ENCODE data around the gene ASIC2.

- TF ChIP-seq, protein P1, sequence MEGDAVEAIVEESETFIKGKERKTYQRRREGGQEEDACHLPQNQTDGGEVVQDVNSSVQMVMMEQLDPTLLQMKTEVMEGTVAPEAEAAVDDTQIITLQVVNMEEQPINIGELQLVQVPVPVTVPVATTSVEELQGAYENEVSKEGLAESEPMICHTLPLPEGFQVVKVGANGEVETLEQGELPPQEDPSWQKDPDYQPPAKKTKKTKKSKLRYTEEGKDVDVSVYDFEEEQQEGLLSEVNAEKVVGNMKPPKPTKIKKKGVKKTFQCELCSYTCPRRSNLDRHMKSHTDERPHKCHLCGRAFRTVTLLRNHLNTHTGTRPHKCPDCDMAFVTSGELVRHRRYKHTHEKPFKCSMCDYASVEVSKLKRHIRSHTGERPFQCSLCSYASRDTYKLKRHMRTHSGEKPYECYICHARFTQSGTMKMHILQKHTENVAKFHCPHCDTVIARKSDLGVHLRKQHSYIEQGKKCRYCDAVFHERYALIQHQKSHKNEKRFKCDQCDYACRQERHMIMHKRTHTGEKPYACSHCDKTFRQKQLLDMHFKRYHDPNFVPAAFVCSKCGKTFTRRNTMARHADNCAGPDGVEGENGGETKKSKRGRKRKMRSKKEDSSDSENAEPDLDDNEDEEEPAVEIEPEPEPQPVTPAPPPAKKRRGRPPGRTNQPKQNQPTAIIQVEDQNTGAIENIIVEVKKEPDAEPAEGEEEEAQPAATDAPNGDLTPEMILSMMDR (IDR thresholded peaks at IDR 0.05; ENCODE audit: low read depth, low read length, poor library complexity, severe bottlenecking) = no peak
- no peak for TF ChIP-seq EZH2phosphoT487 (IDR thresholded peaks at IDR 0.05; ENCODE audit: borderline replicate concordance, low read length)
These were observed 202.3 kb downstream of the ASIC2 start for GRCh38 chr17:33090806-33091205.
